IMR-90 (cell line): ENCODE data around the gene KCNIP3. TPM values are rescaled to one million over a fixed set of nuclear protein-coding genes. Genes with fewer than 3 reads are reported as not detected.
A peak's percentile ranks its signal among the peaks of the same experiment; 100 is the strongest.

ENCODE experiments used
- ATAC-seq: fragments of 200-7000 bp; cut with Tn5 transposase; 2 replicates; pipeline ENCODE4 v1.9.1; 2020; ENCODE audit warnings: low read depth, mild to moderate bottlenecking, moderate library complexity
- BruUV-seq: library from RNA; stranded (reverse); fragments of 400-500 nt; replicated peaks from 2 replicates; lab custom pipeline; 2021; lab: Mats Ljungman, UMichigan
- CTCF ChIA-PET: fragments of 300-600 bp; formaldehyde crosslinking; extraction: SDS; loops from one replicate; lab custom pipeline; 2021; ENCODE audit warnings: antibody characterized with exemption; lab: Yijun Ruan, JAX
- POLR2A ChIA-PET: fragments of 300-600 bp; sonication (Branson Sonifier 250); formaldehyde crosslinking; loops from one replicate; lab custom pipeline; 2022; ENCODE audit warnings: antibody characterized with exemption; ENCODE audit not compliant: unreplicated experiment; lab: Charles Lee
- DNase-seq: peaks from one replicate; pipeline ENCODE4 v3.0.0; 2013
- H2AFZ ChIP-seq: replicated peaks from 2 replicates; pipeline ENCODE3; 2013; ENCODE audit warnings: low read length, mild to moderate bottlenecking; ENCODE audit not compliant: poor library complexity
- H2AK5ac ChIP-seq: 2 replicates; pipeline ENCODE4 v1.6.1; 2013; ENCODE audit warnings: low read depth, low read length, inconsistent platforms
- H2AK9ac ChIP-seq: replicated peaks from 2 replicates; pipeline ENCODE3; 2013; ENCODE audit warnings: mild to moderate bottlenecking, low read depth, low read length, moderate library complexity; ENCODE audit not compliant: poor library complexity
- H2BK120ac ChIP-seq: 2 replicates; pipeline ENCODE4 v1.6.1; 2013; ENCODE audit warnings: low read depth, low read length, inconsistent platforms
- H2BK15ac ChIP-seq: 3 replicates; pipeline ENCODE4 v1.6.1; 2013; ENCODE audit warnings: low read depth, low read length, inconsistent platforms
- H2BK20ac ChIP-seq: 2 replicates; pipeline ENCODE4 v1.6.1; 2013; ENCODE audit warnings: low read depth, mild to moderate bottlenecking, inconsistent platforms, low read length, moderate library complexity
- H2BK5ac ChIP-seq: 2 replicates; pipeline ENCODE4 v1.6.1; 2013; ENCODE audit warnings: mild to moderate bottlenecking, low read depth, low read length, inconsistent platforms; ENCODE audit not compliant: poor library complexity, severe bottlenecking
- H3K14ac ChIP-seq: replicated peaks from 2 replicates; pipeline ENCODE4 v1.6.1; 2013; ENCODE audit warnings: low read depth, low read length, inconsistent platforms
- H3K18ac ChIP-seq: 2 replicates; pipeline ENCODE4 v1.6.1; 2013; ENCODE audit warnings: low read depth, low read length, control low read depth
- H3K23ac ChIP-seq: 2 replicates; pipeline ENCODE4 v1.6.1; 2013; ENCODE audit warnings: low read depth, low read length, inconsistent platforms
- H3K27ac ChIP-seq: 2 replicates; pipeline ENCODE4 v1.5.1; 2013; ENCODE audit warnings: mild to moderate bottlenecking, control low read depth, low read length; ENCODE audit not compliant: insufficient read depth
- H3K27me3 ChIP-seq: 2 replicates; pipeline ENCODE4 v1.6.1; 2013; ENCODE audit warnings: low read length; ENCODE audit not compliant: control insufficient read depth, insufficient read depth
- H3K36me3 ChIP-seq: 2 replicates; pipeline ENCODE4 v1.6.1; 2013; ENCODE audit warnings: low read length, mixed read lengths; ENCODE audit not compliant: control insufficient read depth, insufficient read depth
- H3K4ac ChIP-seq: 2 replicates; pipeline ENCODE4 v1.6.1; 2013; ENCODE audit warnings: low read depth, low read length, inconsistent platforms
- H3K4me1 ChIP-seq: 2 replicates; pipeline ENCODE4 v1.6.1; 2013; ENCODE audit warnings: low read length, mixed read lengths; ENCODE audit not compliant: control insufficient read depth, insufficient read depth
- H3K4me2 ChIP-seq: 2 replicates; pipeline ENCODE4 v1.6.1; 2013; ENCODE audit warnings: low read depth, mild to moderate bottlenecking, control low read depth, low read length, moderate library complexity
- H3K4me3 ChIP-seq: 2 replicates; pipeline ENCODE4 v1.5.1; 2013; ENCODE audit warnings: low read depth, mild to moderate bottlenecking, control low read depth, low read length, moderate library complexity; ENCODE audit not compliant: insufficient read depth
- H3K56ac ChIP-seq: 2 replicates; pipeline ENCODE4 v1.6.1; 2013; ENCODE audit warnings: low read length, inconsistent platforms; ENCODE audit not compliant: insufficient read depth; ENCODE audit errors: extremely low read depth
- H3K79me1 ChIP-seq, 2 experiments: 2 replicates each; pipeline ENCODE4 v1.6.1; 2013; ENCODE audit warnings: low read length in 2 of 2, inconsistent platforms in 1 of 2, low read depth in 1 of 2
- H3K9ac ChIP-seq: 2 replicates; pipeline ENCODE4 v1.6.1; 2013; ENCODE audit warnings: low read depth, low read length, control low read depth
- H3K9me1 ChIP-seq: 2 replicates; pipeline ENCODE4 v1.6.1; 2013; ENCODE audit warnings: low read length, inconsistent platforms; ENCODE audit not compliant: insufficient read depth
- H3K9me3 ChIP-seq: 2 replicates; pipeline ENCODE4 v1.6.1; 2013; ENCODE audit warnings: low read length; ENCODE audit not compliant: control insufficient read depth, insufficient read depth
- H4K20me1 ChIP-seq: 2 replicates; pipeline ENCODE4 v1.6.1; 2013; ENCODE audit warnings: low read length, inconsistent platforms; ENCODE audit not compliant: insufficient read depth
- H4K5ac ChIP-seq: 2 replicates; pipeline ENCODE4 v1.6.1; 2013; ENCODE audit warnings: mild to moderate bottlenecking, low read depth, low read length, control low read depth
- H4K8ac ChIP-seq, 2 experiments: 2 replicates each; pipeline ENCODE4 v1.6.1; 2013; ENCODE audit warnings: low read depth in 2 of 2, low read length in 2 of 2, control low read depth in 1 of 2, inconsistent platforms in 1 of 2
- H4K91ac ChIP-seq: 2 replicates; pipeline ENCODE4 v1.6.1; 2013; ENCODE audit warnings: low read depth, low read length, inconsistent platforms; ENCODE audit not compliant: insufficient read depth
- CEBPB ChIP-seq: IDR thresholded peaks from 2 replicates; pipeline ENCODE4 v1.6.1; 2012; ENCODE audit warnings: low read depth, low read length, improper control_type of control experiment
- CHD1 ChIP-seq: IDR thresholded peaks from 2 replicates; pipeline ENCODE4 v1.6.1; 2012; ENCODE audit warnings: low read depth, low read length, improper control_type of control experiment
- ELK1 ChIP-seq: fragments of 150-350 bp; IDR thresholded peaks from 2 replicates; pipeline ENCODE4 v1.6.1; 2016; ENCODE audit warnings: low read depth, mild to moderate bottlenecking, low read length, moderate library complexity, borderline replicate concordance
- FOS ChIP-seq: fragments of 150-350 bp; IDR thresholded peaks from 2 replicates; pipeline ENCODE4 v1.6.1; 2016; ENCODE audit warnings: low read depth, low read length
- MAFK ChIP-seq: IDR thresholded peaks from 2 replicates; pipeline ENCODE4 v1.6.1; 2012; ENCODE audit warnings: low read depth, low read length, improper control_type of control experiment
- MAZ ChIP-seq: IDR thresholded peaks from 2 replicates; pipeline ENCODE4 v1.6.1; 2012; ENCODE audit warnings: low read depth, mild to moderate bottlenecking, low read length, improper control_type of control experiment, moderate library complexity, borderline replicate concordance
- MXI1 ChIP-seq: IDR thresholded peaks from 2 replicates; pipeline ENCODE4 v1.6.1; 2012; ENCODE audit warnings: low read depth, mild to moderate bottlenecking, low read length, moderate library complexity, borderline replicate concordance
- NFE2L2 ChIP-seq: fragments of 150-350 bp; IDR thresholded peaks from 2 replicates; pipeline ENCODE4 v1.6.1; 2016; ENCODE audit warnings: low read depth, mild to moderate bottlenecking, low read length
- POLR2A ChIP-seq: IDR thresholded peaks from 2 replicates; pipeline ENCODE4 v1.6.1; 2012; ENCODE audit warnings: mild to moderate bottlenecking, low read depth, low read length
- RAD21 ChIP-seq: IDR thresholded peaks from 2 replicates; pipeline ENCODE4 v1.6.1; 2012; ENCODE audit warnings: low read length, improper control_type of control experiment
- RCOR1 ChIP-seq: IDR thresholded peaks from 2 replicates; pipeline ENCODE4 v1.6.1; 2012; ENCODE audit warnings: mild to moderate bottlenecking, low read length, improper control_type of control experiment; ENCODE audit not compliant: insufficient replicate concordance
- RFX5 ChIP-seq: IDR thresholded peaks from 2 replicates; pipeline ENCODE4 v1.8.0; 2012; ENCODE audit warnings: low read depth, mild to moderate bottlenecking, low read length, moderate library complexity
- SMC3 ChIP-seq: fragments of 150-350 bp; IDR thresholded peaks from 2 replicates; pipeline ENCODE4 v1.6.1; 2016; ENCODE audit warnings: low read depth, mild to moderate bottlenecking, antibody characterized with exemption, low read length, moderate library complexity
- WGBS, 2 experiments: methylation state at CpG; one replicate each; pipeline versions ENCODE4 v1.1.5 to v1.1.7; 2013; ENCODE audit warnings: missing lambda C conversion rate in 2 of 2; ENCODE audit not compliant: insufficient read length in 1 of 2; ENCODE audit errors: extremely low coverage in 2 of 2; 5-methylcytosine and 5-hydroxymethylcytosine counted together
- dilution Hi-C: fragments of 300-500 bp; cut with HindIII; formaldehyde crosslinking; loops from one replicate; pipeline ENCODE4 v1.14.3; 2018; ENCODE audit warnings: low sequenced_read_pairs; ENCODE audit not compliant: unreplicated experiment
- in situ Hi-C: fragments of 300-500 bp; cut with MboI; formaldehyde crosslinking; loops from 3 replicates; pipeline ENCODE4 v1.14.3; 2019; ENCODE audit warnings: low sequenced_read_pairs, inconsistent platforms, mixed read lengths
- intact Hi-C: fragments of 100-400 bp; cut with micrococcal nuclease; formaldehyde crosslinking; loops from 2 replicates; pipeline ENCODE4 v1.10.0; 2022
- polyA plus RNA-seq, 3 experiments: library from polyadenylated mRNA; depleted of rRNA; stranded (reverse); fragments of >200 nt; gene quantifications; 2 replicates each; pipeline ENCODE4 v1.2.3, GENCODE V29; 2012; ENCODE audit warnings: low replicate concordance in 1 of 3
- total RNA-seq: library from RNA; depleted of rRNA; stranded (reverse); fragments of >200 nt; gene quantifications from 2 replicates; pipeline ENCODE4 v1.2.3, GENCODE V29; 2012
- TF ChIP-seq, protein P1 (sequence below): fragments of 150-350 bp; IDR thresholded peaks from 2 replicates; pipeline ENCODE4 v1.6.1; 2017; ENCODE audit warnings: mild to moderate bottlenecking, antibody characterized with exemption, low read length, low read depth
- TF ChIP-seq, protein P2 (sequence below): conservative IDR thresholded peaks from 2 replicates; pipeline ENCODE4 v1.5.1; 2012; ENCODE audit warnings: mild to moderate bottlenecking, low read depth, low read length, improper control_type of control experiment

The KCNIP3 gene
- total and polyA plus RNA-seq, 2 of the 4 experiments (the other 2 are of a cell fraction), result 0.72 to 1.4 TPM

- Histone ChIP-seq H3K14ac (no peak overlapping the region), H2AFZ (no peak overlapping the region), H4K20me1 (no peaks in the 10 kb centered on the region), H3K23ac (no peak overlapping the region), H3K9ac (no peak overlapping the region), H3K27me3 (peaks cover 6% of the 10 kb centered on the region), H3K4me3 (no peak overlapping the region), H2BK15ac (no peak overlapping the region), H4K5ac (no peak overlapping the region), H4K91ac (no peak overlapping the region), H4K8ac (no peak overlapping the region), H2BK5ac (no peak overlapping the region), H2BK120ac (no peak overlapping the region), H3K4ac (no peak overlapping the region), H2AK5ac (no peak overlapping the region; the same call in 1 of the 2 replicates), H3K9me3 (no peaks in the 10 kb centered on the region; the same call in 1 of the 2 replicates), H3K56ac (no peak overlapping the region), H3K4me1 (peaks cover 11% of the 10 kb centered on the region), H2AK9ac (no peak overlapping the region), H3K18ac (no peak overlapping the region), H3K9me1 (peaks cover 3% of the 10 kb centered on the region; the same call in 1 of the 2 replicates), H3K27ac (no peak overlapping the region), H2BK20ac (peak overlapping the region; percentile 66; the same call in 1 of the 2 replicates), H3K36me3 (no peaks in the 10 kb centered on the region), H3K4me2 (no peak overlapping the region), H3K79me1 (no peaks in the 10 kb centered on the region)
- peak; percentile 47 for DNase-seq
- CTCF ChIA-PET, result interaction anchor here (0.6 to 2.3 kb wide), 3 partner anchors 10 to 103 kb away, joined by 3 to 10 read pairs (median 10); no protein-coding TSS in a partner anchor
- WGBS, 2 experiments, result no CpG with 5 or more reads among the region's 1 CpG
- dilution Hi-C loops, result no loop called here
- no TSS peak for BruUV-seq
- no peak for TF ChIP-seq RFX5
- no peak for TF ChIP-seq MAZ
- TF ChIP-seq, protein P1, sequence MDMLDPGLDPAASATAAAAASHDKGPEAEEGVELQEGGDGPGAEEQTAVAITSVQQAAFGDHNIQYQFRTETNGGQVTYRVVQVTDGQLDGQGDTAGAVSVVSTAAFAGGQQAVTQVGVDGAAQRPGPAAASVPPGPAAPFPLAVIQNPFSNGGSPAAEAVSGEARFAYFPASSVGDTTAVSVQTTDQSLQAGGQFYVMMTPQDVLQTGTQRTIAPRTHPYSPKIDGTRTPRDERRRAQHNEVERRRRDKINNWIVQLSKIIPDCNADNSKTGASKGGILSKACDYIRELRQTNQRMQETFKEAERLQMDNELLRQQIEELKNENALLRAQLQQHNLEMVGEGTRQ, result no peak
- TF ChIP-seq MXI1, result no peak
- TF ChIP-seq SMC3, result no peak
- no peak for TF ChIP-seq POLR2A
- TF ChIP-seq FOS, result no peak
- no peak for TF ChIP-seq MAFK
- no peak for TF ChIP-seq CHD1
- no peak for TF ChIP-seq RAD21
- TF ChIP-seq CEBPB, result no peak
- TF ChIP-seq RCOR1, result no peak
- TF ChIP-seq NFE2L2, result no peak
- TF ChIP-seq, protein P2, sequence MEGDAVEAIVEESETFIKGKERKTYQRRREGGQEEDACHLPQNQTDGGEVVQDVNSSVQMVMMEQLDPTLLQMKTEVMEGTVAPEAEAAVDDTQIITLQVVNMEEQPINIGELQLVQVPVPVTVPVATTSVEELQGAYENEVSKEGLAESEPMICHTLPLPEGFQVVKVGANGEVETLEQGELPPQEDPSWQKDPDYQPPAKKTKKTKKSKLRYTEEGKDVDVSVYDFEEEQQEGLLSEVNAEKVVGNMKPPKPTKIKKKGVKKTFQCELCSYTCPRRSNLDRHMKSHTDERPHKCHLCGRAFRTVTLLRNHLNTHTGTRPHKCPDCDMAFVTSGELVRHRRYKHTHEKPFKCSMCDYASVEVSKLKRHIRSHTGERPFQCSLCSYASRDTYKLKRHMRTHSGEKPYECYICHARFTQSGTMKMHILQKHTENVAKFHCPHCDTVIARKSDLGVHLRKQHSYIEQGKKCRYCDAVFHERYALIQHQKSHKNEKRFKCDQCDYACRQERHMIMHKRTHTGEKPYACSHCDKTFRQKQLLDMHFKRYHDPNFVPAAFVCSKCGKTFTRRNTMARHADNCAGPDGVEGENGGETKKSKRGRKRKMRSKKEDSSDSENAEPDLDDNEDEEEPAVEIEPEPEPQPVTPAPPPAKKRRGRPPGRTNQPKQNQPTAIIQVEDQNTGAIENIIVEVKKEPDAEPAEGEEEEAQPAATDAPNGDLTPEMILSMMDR, result no peak
- no peak for TF ChIP-seq ELK1
- POLR2A ChIA-PET, result no interaction called here
- ATAC-seq, result no peak
- intact Hi-C loops, result no loop called here
- in situ Hi-C loops, result no loop called here
Measured at GRCh38 chr2:95334916-95335641, 37.9 kb downstream of the KCNIP3 start.
